Activated T-cell treated with anti-CD3 and anti-CD28 coated beads for 1 hour (primary cell): ENCODE measurements around the gene FGF8.

Source experiments
- DNase-seq: peaks from one replicate; pipeline ENCODE4 v3.0.0-alpha.2; 2020; ENCODE audit warnings: low read depth

FGF8 gene

DNA sequence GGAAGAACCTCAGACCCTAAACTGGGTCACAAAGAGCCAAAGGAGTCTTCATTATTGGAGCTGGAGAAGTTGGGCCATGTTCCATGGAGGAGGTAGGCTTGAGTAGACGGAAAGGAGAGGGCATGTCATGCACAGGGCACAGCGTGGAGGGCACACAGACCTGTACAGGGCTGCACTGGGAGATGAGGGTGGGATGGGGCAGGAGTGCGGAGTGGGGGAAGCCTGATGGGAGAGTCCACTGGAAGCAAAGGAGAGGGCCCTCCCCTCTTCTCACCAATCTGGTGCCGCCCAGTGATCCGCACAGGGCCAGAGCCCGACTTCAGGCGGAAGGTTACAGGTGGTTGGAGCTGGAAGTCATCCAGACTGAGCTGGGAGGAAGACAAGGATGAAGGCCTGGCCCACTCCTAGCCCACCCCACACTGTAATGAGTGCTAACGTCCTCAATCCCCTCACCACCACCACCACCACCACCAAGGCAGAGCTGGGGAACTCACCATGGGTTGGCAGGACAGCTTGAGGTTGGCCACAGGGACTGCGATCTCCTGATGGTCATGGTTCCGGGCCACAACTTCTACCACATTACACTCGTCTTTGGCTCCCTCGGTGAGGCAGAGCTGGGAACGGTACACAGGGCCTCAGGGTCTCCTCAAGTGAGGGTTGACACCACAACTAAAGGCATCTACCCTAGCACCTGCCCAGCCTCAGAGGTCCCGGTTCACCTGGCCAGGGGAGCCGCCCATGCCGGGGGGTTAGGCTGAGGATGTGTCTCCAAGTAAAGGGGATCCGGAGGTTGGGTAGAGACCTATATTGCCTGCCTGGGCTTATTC lies 6.3 kb upstream of the FGF8 start:
- DNase-seq: no peak

- DNase-seq: no peak
These were observed 5.7 kb upstream of the FGF8 start for GRCh38 chr10:101781655-101781983.

DNA sequence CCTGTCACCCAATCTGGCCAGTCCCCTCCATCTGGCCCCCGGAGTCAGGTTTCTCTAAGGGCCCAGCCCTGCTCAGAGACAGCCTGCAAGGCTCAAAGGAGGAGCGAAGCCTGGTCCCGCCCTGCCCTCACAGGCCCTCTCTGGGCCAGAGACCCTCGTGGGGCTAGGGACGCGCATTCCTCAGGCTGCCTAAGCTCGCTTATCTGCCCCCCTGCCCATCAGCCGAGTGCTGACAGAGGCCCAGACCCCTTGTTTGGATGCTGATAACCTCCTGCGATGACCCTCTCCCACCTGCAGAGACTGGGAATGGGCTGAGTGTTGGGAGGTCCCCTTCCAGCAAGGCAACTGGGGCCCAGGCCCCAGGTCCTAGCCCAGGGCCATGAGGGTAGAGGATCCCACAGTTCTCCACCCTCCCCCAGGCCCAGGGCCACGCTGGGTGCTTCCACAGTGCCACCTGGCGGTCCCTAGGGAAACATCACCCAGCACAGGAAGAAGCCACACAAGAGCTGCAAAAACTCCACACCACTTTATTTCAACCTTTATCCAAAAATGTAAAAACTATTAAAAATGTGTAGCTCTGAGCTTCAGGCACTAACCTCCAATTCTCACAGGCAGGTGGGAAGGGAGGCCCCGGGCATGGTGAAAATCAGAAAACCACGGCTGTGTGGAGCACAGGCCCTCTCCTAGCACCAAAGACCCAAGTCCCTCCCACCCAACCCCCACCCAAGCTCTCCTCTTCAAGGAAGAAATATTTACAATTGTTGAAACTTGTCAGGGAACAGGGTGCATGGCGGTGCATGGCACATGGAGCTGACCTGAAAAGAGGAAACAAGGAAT lies 5.1 kb upstream of the FGF8 start:
- peak; percentile 60 for DNase-seq

- no peak for DNase-seq
These were observed 4.4 kb upstream of the FGF8 start for GRCh38 chr10:101780187-101780817.

DNA sequence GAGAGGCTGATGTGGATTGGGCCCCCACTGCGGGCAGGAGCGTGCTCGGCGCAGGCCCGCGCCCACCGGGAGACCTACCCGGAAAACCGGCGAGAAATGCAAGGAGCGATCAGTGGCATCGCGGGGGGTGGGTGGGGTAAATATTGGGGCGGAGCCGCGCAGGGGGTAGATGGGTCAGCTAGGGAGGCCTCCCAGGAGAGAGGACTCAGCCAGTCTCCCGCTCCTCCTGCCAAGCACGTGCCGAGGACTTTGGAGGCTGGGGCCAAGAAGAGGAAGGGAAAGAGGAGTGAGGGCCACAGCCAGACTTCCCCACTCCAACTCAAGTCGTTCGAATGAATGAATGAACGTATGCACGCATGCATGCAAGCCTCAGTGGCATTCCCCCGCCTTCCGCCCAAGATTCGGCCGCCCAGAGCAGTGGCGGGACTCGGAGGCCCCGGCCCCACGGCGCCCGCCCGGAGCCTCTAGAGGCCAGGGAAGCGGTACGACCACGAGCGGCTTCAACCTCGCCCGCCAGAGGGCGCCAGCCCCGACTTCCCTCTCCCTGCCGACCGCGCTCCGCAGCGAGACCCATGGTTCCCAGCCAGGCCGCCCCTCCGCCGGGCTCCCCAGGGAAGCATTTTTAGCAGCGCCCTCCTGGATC lies 3.8 kb upstream of the FGF8 start:
- DNase-seq: peak; percentile 86

DNA sequence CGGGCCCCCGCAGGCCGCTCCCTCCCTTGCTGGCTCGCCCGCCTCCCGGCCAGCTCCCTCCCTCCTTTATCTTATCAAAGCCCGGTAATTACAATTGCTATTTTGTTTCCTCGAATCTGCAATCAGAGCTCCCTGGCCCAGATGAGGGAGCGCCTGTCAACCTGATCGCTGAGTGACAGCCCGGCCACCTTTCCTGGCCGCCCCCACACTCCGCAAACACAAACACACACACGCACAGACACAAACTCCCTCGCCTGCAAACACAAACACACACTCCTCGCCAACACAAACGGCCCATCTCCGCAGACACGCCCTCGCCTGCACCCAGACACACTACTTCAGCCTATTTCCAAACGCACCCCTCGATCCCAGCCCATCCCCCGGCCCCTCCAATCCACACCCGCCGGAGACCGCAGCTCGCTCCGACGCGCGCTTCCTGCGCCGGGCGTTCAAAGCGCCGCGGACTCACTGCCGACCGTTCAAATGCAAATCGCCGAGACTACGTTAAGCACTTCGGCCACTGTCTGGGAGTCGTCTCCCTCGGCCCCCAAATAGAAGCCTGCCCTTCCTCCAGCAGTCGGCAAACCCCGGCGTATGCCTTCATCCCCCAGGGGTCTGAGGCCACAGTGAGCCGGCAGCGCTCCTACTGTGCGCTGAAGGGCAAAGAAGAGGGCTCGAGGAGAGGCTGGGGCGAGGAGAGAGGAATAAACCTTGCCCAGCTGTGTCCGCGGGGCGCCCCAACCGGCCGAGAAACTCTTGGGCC lies 3.0 kb upstream of the FGF8 start:
- DNase-seq: no peak

DNA sequence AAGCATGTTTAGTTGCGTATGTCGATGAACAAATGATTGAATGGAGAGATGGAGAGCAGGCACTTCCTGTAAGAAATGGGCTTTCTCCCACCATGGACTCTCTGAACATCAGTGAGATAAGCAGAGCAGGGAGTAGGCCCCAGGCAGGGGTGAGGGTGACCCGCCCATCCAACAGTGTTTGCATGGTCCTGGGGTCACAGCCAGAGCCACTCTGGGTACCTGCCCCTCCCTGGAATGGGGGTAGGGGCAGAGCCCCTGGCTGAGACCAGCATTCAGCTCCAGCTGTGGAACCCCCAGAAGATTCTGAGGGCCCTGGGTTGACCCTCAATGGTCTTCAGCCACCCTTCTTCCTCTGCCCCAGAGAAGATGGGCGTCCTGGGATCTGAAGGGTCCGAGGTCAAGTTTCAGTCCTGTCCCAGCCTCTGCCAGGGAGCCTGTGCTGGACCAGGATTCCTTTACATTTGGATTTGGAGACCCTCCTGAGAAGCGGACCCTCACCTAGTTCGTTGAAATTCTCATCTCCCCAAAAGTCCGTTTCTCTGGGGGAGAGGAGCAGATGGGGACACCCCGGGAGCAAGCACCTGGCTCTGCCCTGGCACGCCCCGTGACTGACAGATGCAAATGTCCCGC lies 2.4 kb upstream of the FGF8 start:
- no peak for DNase-seq

DNA sequence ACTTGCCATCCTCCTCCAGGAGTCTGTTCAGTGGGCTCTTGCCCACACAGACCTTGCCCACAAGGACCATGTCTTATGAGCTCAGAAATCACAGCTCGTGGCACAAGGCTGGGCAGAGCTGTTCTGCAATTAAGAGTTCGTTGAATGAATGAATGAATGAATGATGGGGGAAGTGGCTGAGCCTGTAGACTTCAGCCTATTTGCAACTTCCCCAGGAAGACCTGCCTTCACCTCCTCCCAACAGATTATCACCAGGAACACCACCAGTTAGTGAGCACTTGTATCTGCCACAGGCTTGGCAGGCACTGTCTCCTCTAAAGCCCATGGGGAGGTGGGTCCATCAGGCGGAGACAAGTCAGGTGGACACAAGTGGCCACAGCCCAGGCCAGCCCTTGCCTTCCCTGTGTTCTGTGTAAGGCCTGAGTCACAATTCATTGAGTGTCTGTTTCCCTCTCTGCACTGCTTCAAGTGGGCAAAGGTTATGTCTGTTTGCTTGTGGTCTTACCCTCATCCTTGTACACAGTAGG lies 1.8 kb upstream of the FGF8 start:
- no peak for DNase-seq

DNA sequence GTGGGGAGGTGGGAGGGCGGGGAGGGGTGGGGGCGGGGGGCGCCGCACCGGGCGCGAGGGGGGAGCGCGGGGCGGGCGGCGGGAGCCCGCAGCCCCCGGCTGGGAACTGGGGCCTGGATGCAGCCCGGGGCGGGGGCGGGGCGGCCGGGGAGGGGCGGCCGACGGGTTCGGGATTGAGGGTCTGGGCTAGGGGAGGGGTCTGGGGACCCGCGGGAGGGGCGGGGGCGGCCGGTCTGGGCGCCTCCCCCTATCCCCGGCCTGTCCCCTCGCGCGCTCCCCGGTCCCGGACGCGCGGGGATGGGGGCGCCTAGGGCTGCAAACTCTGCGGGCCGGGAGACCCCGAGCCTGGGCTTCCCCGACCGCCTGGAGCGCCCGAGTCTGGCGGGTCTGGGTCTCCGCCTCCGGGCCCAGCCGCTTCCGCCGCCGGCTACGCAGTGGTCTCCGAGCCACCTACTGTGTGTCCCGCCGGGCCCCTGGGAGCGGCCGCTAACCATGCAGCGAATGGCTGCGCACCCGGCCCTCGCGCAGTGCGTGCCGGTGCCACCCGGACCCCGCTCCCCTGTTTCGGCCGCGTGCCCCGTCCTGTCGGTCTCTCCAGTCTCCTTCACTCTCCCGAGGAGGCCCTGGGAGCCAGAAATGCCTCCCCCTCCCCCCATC lies 375 bp upstream of the FGF8 start:
- DNase-seq: no peak

- DNase-seq: no peak
These were observed 1.2 kb downstream of the FGF8 start for GRCh38 chr10:101774589-101775272.

DNA sequence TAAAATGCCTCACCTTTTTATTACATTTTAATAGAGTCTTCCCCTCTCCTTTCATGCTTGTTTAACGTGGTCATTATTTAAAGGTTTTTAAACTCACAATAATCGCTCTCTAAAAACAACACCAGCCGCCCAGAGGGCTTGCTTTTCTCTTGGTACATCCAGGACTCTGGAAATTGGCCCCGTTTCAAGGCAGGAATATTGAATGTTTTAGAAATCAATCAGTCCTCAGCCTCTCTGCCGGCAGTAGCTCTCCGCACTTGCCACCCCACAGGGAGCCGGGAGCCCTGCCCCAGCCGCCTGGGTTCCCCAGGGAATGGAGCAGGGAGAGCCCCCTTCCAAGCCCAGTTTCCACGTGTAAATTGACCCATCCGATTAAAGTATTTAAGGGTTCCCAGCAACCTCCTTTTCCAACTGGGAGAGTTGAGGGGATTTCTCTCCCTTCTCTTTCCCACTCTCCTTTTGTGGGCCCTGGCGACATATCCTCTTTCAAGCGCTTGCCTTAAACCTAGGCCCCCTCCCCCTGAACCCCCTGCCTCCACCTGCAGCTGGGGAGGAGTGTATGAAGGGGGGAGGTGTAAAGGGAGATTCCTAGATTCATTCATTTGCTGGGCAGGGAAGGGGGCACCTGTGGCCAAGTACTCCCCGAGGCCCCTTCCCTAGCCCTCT lies 1.9 kb downstream of the FGF8 start:
- DNase-seq: no peak

- no peak for DNase-seq
These were observed 2.8 kb downstream of the FGF8 start for GRCh38 chr10:101772895-101773761.

DNA sequence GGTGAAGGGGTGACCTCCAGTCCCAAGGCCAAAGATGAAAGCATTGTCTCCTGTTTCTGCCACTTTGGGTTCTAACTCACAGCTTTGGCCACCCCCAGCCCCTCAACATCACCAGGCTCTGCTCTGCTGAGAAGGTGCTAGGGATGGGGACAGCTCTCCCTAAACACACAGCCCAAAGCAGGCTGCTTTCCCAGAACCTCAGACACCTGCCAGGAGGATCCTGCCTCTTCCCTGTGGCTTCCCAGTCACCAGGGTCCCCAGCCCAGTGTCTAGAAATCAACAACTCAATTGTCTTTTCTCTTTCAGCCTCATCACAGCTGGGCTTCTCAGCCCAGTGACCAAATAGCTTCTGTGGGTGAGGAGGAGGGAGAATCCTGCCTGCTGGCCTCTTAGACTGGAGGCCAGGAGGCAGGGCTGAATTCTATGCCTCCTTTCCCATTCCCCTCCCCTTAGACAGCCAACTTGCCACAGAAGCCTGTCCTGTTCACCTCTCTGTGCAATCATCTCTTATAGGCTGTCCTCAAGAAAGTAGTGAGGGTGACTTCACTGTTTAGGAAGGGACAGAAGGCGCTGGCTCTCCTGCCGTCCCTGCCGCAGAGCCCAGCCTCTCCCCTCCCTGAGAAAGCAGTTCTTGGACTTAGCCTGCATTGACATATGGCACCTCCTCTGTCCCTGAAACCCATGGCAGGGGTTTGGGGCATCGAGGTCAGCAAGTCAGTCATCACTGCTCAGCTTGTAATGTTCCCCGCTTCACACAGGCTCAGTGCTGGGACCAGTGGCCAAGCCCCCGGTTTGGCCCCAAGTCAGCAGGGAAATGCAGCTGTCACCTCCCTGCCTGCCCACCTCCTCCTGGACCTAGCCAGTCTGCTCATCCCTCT lies 3.7 kb downstream of the FGF8 start:
- no peak for DNase-seq

DNA sequence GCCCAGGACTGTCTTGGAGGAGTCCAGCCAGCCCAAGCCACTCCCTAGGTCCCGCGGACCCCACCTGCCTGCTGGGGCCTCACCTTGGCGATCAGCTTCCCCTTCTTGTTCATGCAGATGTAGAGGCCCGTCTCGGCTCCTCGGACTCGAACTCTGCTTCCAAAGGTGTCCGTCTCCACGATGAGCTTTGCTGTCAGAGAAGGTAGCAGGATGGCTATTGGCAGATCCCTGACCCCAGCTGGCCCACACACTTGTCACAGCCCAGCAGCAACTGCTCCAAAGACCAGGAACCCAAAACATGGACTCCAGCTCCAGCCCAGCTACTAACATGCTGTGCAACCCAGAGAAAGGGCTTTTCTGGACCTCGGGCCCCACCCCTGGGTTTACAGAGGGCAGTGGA lies 4.5 kb downstream of the FGF8 start:
- no peak for DNase-seq

GRCh38 chr10:101770331-101771215 lies 5.3 kb downstream of the FGF8 start:
- DNase-seq: no peak

GRCh38 chr10:101769541-101770180 lies 6.3 kb downstream of the FGF8 start:
- DNase-seq: no peak
